LHCN-M2 (cell line): Measurements from ENCODE around the gene CSNK1A1. TPM values are rescaled to one million over a fixed set of nuclear protein-coding genes. Genes with fewer than 3 reads are reported as not detected.
"Not testable (repeated sequence)": the region's sequence is repeated elsewhere in the genome, so short reads cannot be mapped to it uniquely, and the experiment has no call there.

ENCODE experiments used
- DNase-seq: peaks from one replicate; pipeline ENCODE4 v3.0.0-alpha.2; 2012; ENCODE audit warnings: low read depth
- total RNA-seq: library from RNA; depleted of rRNA; stranded (reverse); fragments of >200 nt; gene quantifications from 2 replicates; pipeline ENCODE4 v1.2.3, GENCODE V29; 2014

The CSNK1A1 gene
- total RNA-seq, 1 experiment from 2014 or later: 268 TPM

- DNase-seq: no peak
Observed at GRCh38 chr5:149456597-149457392, 94.4 kb downstream of the CSNK1A1 start.

GRCh38 chr5:149455889-149456409, 95.3 kb downstream of the CSNK1A1 start:
- peak; percentile 92 for DNase-seq

GRCh38 chr5:149453618-149454415, 97.4 kb downstream of the CSNK1A1 start:
- DNase-seq: no peak

GRCh38 chr5:149452665-149453617, 98.3 kb downstream of the CSNK1A1 start:
- peak; percentile 95 for DNase-seq

- DNase-seq: no peak
Observed at GRCh38 chr5:149452007-149452664, 99.1 kb downstream of the CSNK1A1 start.

GRCh38 chr5:149450199-149450598, 101.0 kb downstream of the CSNK1A1 start:
- peak; percentile 40 for DNase-seq

GRCh38 chr5:149448831-149449714, 102.2 kb downstream of the CSNK1A1 start:
- DNase-seq: peak; percentile 46

GRCh38 chr5:149448431-149448830, 102.8 kb downstream of the CSNK1A1 start:
- DNase-seq: no peak

- DNase-seq: no peak
Observed at GRCh38 chr5:149447373-149448367, 103.6 kb downstream of the CSNK1A1 start.

GRCh38 chr5:149446794-149447193, 104.4 kb downstream of the CSNK1A1 start:
- not testable (repeated sequence) for DNase-seq

GRCh38 chr5:149445739-149446369, 105.4 kb downstream of the CSNK1A1 start:
- peak; percentile 92 for DNase-seq

GRCh38 chr5:149445343-149445738, 105.9 kb downstream of the CSNK1A1 start:
- no peak for DNase-seq

- DNase-seq: not testable (repeated sequence)
Observed at GRCh38 chr5:149444430-149444829, 106.8 kb downstream of the CSNK1A1 start.

- no peak for DNase-seq
Observed at GRCh38 chr5:149443210-149443609, 108.0 kb downstream of the CSNK1A1 start.

GRCh38 chr5:149442563-149443182, 108.6 kb downstream of the CSNK1A1 start:
- peak; percentile 67 for DNase-seq
